Heart left ventricle (tissue), 16 donors: ENCODE measurements around the gene EHD1. TPM values are rescaled to one million over a fixed set of nuclear protein-coding genes. Genes with fewer than 3 reads are reported as not detected.
A peak's percentile ranks its signal among the peaks of the same experiment; 100 is the strongest.

Experiments
- ATAC-seq, 4 donors: fragments of 200-7000 bp; cut with Tn5 transposase; one replicate each; pipeline ENCODE4 v1.9.1; 2020 to 2022; ENCODE audit warnings: moderate library complexity in 4 of 4, mild to moderate bottlenecking in 3 of 4, moderate number of reproducible peaks in 1 of 4
- DNase-seq, 5 donors: peaks; one replicate each; pipeline ENCODE4 v3.0.0-alpha.2; 2020
- H3K27ac ChIP-seq, 12 donors: fragments of 200-600 bp; sonication (generic) in 4 of 12; one replicate each; pipeline versions ENCODE4 v1.5.0 to v1.8.0; 2016 to 2022; ENCODE audit warnings: mild to moderate bottlenecking in 2 of 12
- H3K27me3 ChIP-seq, 9 donors: fragments of 200-600 bp; sonication (generic) in 2 of 9; one replicate each; pipeline versions ENCODE4 v1.5.1 to v1.8.0; 2016 to 2022; ENCODE audit warnings: mild to moderate bottlenecking in 3 of 9
- H3K36me3 ChIP-seq, 9 donors: fragments of 200-600 bp; sonication (generic) in 2 of 9; one replicate each; pipeline versions ENCODE4 v1.5.0 to v1.8.0; 2018 to 2022; ENCODE audit warnings: mild to moderate bottlenecking in 2 of 9
- H3K4me1 ChIP-seq, 12 donors: fragments of 200-600 bp; sonication (generic) in 4 of 12; one replicate each; pipeline versions ENCODE4 v1.5.0 to v1.8.0; 2016 to 2022; ENCODE audit warnings: mild to moderate bottlenecking in 3 of 12
- H3K4me3 ChIP-seq, 12 donors: fragments of 200-600 bp; sonication (generic) in 4 of 12; one replicate each; pipeline versions ENCODE4 v1.5.0 to v1.8.0; 2017 to 2022; ENCODE audit warnings: mild to moderate bottlenecking in 9 of 12, moderate library complexity in 4 of 12
- H3K9me3 ChIP-seq, 12 donors: fragments of 200-600 bp; sonication (generic) in 4 of 12; one replicate each; pipeline versions ENCODE4 v1.5.0 to v1.8.0; 2016 to 2022; ENCODE audit warnings: mild to moderate bottlenecking in 1 of 12
- POLR2A ChIP-seq, 2 donors: fragments of 450-650 bp; IDR thresholded peaks; one replicate each; pipeline ENCODE4 v1.6.1; 2017; ENCODE audit warnings: antibody characterized with exemption in 2 of 2, mild to moderate bottlenecking in 2 of 2, moderate library complexity in 2 of 2
- WGBS, 4 donors: extraction: QIAGEN DNeasy Blood & Tissue Kit in 2 of 4; methylation state at CpG; one replicate each; pipeline versions ENCODE4 v1.1.5 to v1.1.7; 2013 to 2018; 5-methylcytosine and 5-hydroxymethylcytosine counted together
- intact Hi-C, 10 donors: fragments of 100-400 bp; cut with DNase I; formaldehyde crosslinking; loops; one replicate each; pipeline versions ENCODE4 v1.11.1 to v1.14.2; 2022
- polyA plus RNA-seq, 2 donors: library from polyadenylated mRNA; stranded (reverse); fragments of 200-250 nt; gene quantifications; one replicate each; pipeline ENCODE4 v1.2.3, GENCODE V29; 2013
- total RNA-seq, 9 donors: library from RNA; depleted of rRNA in 2 of 9; stranded (reverse); fragments of >200 nt in 2 of 9; fragmentation: NEBNext Ultra II Directional in 3 of 9; extraction: Animal tissue kit (Norgen Biotek cat#: 25700) in 3 of 9; gene quantifications; one replicate each; pipeline versions ENCODE4 v1.1.0 to v1.2.4, GENCODE V29; 2016 to 2023
- TF ChIP-seq, protein P1 (sequence below), 12 donors: fragments of 200-600 bp; sonication (generic) in 4 of 12; IDR thresholded peaks; one replicate each; pipeline versions ENCODE4 v1.5.0 to v1.8.0; 2018 to 2022; ENCODE audit warnings: antibody characterized with exemption in 12 of 12, mild to moderate bottlenecking in 5 of 12
- donor health status: ischemic (EF 13 %, LVEDD 7.1; RV severe dilation, severe dysfunction).
- donor health status: healthy with polysubstance abuse.
- donor health status: DM: no; HTN: yes; CAD: no.
- donor health status: DM: no; HTN: no; CAD: no.
- donor health status: ischemic (EF 25% LVEDD 6.9; RV normal size, moderate dysfunction).
- donor health status: ischemic (EF 25% LVEDD 5.7; RV mildly dilated, moderate dysfunction).
- donor health status: healthy.
- donor health status: DM: yes; HTN: yes; CAD: no.
- donor health status: ischemic (EF 35%, LVEDD 5.7; RV mildly dilated, moderate dysfunction).
- donor health status: nonischemic (EF 11% LVEDD 7.7; RV severe dilation, severe dysfunction).
- donor health status: DM: yes; HTN: yes; CAD: no.
- donor health status: PGD.
- donor health status: ischemic (EF 29% LVEDD 5.4; RV normal size, mild dysfunction).
- donor health status: nonischemic (EF 23%, LVEDD 6.1; RV moderate dilation, normal function).

EHD1 gene
- total and polyA plus RNA-seq, 11 donors = 27.9 to 102 (median 58.0) TPM

GRCh38 chr11:64898076-64898445 lies 19.6 kb upstream of the EHD1 start:
- Histone ChIP-seq H3K36me3 (peaks cover 4 to 84% (median 67%) of the 10 kb centered on the region in 9 donors), H3K4me1 (peaks cover 0 to 16% (median 5%) of the 10 kb centered on the region in 12 donors), H3K27ac (no peak overlapping the region), H3K9me3 (no peaks in the 10 kb centered on the region), H3K4me3 (no peak overlapping the region), H3K27me3 (no peaks in the 10 kb centered on the region)
- intact Hi-C loops = no loop called here
- no peak for TF ChIP-seq POLR2A (IDR thresholded peaks at IDR 0.05)
- TF ChIP-seq, protein P1, sequence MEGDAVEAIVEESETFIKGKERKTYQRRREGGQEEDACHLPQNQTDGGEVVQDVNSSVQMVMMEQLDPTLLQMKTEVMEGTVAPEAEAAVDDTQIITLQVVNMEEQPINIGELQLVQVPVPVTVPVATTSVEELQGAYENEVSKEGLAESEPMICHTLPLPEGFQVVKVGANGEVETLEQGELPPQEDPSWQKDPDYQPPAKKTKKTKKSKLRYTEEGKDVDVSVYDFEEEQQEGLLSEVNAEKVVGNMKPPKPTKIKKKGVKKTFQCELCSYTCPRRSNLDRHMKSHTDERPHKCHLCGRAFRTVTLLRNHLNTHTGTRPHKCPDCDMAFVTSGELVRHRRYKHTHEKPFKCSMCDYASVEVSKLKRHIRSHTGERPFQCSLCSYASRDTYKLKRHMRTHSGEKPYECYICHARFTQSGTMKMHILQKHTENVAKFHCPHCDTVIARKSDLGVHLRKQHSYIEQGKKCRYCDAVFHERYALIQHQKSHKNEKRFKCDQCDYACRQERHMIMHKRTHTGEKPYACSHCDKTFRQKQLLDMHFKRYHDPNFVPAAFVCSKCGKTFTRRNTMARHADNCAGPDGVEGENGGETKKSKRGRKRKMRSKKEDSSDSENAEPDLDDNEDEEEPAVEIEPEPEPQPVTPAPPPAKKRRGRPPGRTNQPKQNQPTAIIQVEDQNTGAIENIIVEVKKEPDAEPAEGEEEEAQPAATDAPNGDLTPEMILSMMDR (IDR thresholded peaks at IDR 0.05) = no peak
- WGBS, 4 donors = 88 to 94% (median 92%) methylated on average over 8 to 9 of the region's 9 CpGs
- DNase-seq (peak in 1 of 5 donors; percentile 48), ATAC-seq (no peak)

DNA sequence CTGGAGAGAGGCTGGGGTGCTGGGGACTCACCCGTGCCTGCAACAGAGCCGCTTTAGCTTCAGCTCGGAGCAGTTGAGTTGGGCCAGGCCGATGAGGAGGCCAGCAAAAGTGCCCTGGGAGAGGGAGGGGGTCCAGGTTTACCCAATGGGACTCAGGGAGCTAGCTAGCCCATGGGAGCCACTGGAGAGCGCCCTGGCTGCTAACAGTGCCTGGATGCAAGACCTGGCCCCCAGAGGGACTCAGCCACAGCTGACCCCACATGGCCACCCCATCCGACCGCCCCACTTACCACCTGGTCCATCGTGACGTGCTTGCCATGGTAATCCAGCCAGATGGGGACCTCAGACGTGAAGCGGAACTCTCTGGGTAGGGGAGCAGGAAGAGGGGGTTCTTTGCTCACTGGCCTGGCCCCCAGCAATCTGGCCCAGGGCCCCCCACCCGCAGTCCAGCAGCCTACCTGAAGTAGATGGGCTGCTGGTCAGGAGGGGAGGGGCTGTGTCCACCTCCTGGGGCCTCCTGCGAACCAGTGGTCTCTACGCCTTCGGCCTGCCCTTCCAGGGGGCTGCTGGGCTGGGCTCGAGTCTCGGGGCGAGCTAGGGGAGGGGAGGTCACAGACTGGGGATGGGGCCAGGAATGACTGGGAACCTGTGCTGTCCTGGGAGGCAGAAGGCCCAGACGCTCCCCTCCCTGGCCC lies 19.1 kb upstream of the EHD1 start:
- intact Hi-C loops = no loop called here
- DNase-seq (peak in 2 of 5 donors; percentile 17 to 48), ATAC-seq (no peak)
- no peaks in the 10 kb centered on the region for H3K27me3 ChIP-seq
- no peaks in the 10 kb centered on the region for H3K9me3 ChIP-seq
- H3K4me1 ChIP-seq = peaks cover 0 to 22% (median 9%) of the 10 kb centered on the region in 12 donors
- H3K4me3 ChIP-seq = no peak overlapping the region
- H3K36me3 ChIP-seq = peaks cover under 1 to 78% (median 61%) of the 10 kb centered on the region in 9 donors
- WGBS, 4 donors = 91 to 97% (median 93%) methylated on average over 16 to 19 of the region's 19 CpGs
- TF ChIP-seq, protein P1 (IDR thresholded peaks at IDR 0.05) = no peak
- no peak for TF ChIP-seq POLR2A (IDR thresholded peaks at IDR 0.05)
- no peak overlapping the region for H3K27ac ChIP-seq

DNA sequence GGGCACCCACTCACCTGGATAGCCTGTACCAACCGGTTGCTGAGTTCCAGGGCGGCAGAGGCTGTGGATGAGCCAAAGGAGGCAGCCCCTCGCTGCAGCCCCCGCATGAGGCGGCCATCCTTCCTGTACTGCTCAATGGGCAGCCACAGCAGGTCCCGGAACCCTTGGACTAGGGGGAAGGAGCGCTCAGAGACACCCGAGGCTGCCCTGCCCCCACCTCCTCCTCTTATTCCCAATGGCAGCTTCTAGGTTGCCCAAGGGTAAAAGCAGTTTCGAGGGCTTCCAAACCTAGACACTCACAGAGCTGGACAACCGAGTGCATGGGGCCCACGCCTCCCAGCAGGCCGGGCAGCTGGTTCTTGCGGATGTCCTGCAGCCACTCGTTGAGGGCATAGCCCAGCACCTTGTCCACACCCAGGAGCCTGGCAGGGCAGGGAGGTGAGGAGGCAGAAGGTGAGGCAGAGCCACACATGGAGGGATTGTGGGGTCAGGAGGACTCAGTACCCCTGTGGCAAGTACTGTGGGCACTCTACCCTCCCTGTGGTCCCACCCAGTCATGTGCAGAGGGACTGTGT lies 18.1 kb upstream of the EHD1 start:
- Histone ChIP-seq H3K4me3 (no peak overlapping the region), H3K27ac (no peak overlapping the region), H3K4me1 (peaks cover 0 to 29% (median 13%) of the 10 kb centered on the region in 12 donors), H3K27me3 (no peaks in the 10 kb centered on the region), H3K36me3 (peaks cover 0 to 68% (median 52%) of the 10 kb centered on the region in 9 donors), H3K9me3 (no peaks in the 10 kb centered on the region)
- WGBS, 4 donors = 78 to 89% (median 85%) methylated on average over 4 to 14 of the region's 14 CpGs
- ATAC-seq (no peak), DNase-seq (no peak)
- TF ChIP-seq POLR2A (IDR thresholded peaks at IDR 0.05) = no peak
- intact Hi-C loops = no loop called here

- 84 to 100% (median 88%) methylated on average over 2 to 39 of the region's 39 CpGs for WGBS, 4 donors
- intact Hi-C loops = loop anchor here (1.0 to 5.0 kb wide), 4 partner anchors 48 to 108 kb away; no protein-coding TSS in a partner anchor
- peaks cover 0 to 45% (median 13%) of the 10 kb centered on the region in 12 donors for H3K4me1 ChIP-seq
- TF ChIP-seq POLR2A (IDR thresholded peaks at IDR 0.05) = no peak
- TF ChIP-seq, protein P1 (IDR thresholded peaks at IDR 0.05) = no peak
- H3K27me3 ChIP-seq = no peaks in the 10 kb centered on the region
- no peak overlapping the region for H3K4me3 ChIP-seq
- H3K27ac ChIP-seq = no peak overlapping the region
- no peaks in the 10 kb centered on the region for H3K9me3 ChIP-seq
- DNase-seq (no peak), ATAC-seq (peak in 1 of 4 donors; percentile 2)
- peaks cover 0 to 52% (median 36%) of the 10 kb centered on the region in 9 donors for H3K36me3 ChIP-seq
Measured at GRCh38 chr11:64894812-64895452, 16.5 kb upstream of the EHD1 start.
